GM21381 (cell line): Measurements from ENCODE around the gene EMP2.

Source experiments
- ATAC-seq: cut with Tn5 transposase; IDR thresholded peaks from one replicate; pipeline ENCODE4 v1.9.1; 2021; ENCODE audit warnings: mild to moderate bottlenecking, moderate library complexity; ENCODE audit not compliant: unreplicated experiment

EMP2 gene

DNA sequence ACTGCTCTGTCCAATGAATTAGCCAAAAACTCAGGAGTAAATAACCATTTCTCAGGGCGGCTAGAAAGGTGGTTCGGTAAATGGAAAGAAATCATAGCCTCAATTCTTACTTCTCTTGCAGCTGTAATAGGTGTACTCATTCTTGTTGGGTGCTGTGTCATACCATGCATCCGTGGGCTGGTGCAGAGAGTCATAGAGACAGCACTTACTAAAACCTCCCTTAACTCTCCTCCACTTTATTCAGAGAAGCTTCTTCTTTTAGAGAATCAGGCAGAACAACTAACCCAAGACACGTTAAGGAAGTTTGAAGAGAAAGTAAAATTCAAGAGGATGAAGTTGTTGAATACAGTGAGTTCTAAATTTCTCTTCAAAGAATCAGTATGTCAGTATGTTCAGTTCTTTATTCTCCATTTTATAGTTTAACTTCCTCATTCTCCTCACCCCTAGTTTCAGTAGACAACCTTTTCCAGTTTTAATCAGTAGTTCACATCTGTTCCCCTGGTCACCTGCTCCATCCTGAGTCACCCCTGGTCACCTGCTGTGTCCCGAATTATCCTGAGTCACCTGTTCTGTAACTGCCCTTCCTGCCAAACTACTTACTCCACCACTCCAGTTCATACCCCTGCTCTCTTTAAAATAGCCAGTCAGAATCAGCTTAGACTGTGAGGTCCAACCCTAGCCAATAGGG, 85.9 kb downstream of the EMP2 start:
- no peak for ATAC-seq

DNA sequence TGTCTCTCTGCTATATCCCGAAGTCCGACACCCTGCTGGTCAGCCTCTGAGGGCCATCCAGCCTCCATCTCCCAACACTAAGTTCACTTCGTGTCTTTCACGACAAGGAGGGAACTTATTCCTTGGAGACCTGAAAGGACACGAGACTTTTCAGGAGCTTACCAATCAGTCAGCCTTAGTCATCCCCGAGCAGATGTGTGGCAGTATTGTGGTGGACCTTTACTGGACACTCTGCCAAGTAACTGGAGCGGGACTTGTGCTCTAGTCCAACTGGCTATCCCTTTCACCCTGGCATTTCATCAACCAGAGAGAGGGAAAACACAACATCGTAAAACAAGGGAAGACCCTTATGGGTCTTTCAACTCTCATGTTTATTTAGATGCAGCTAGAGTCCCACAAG, 87.1 kb downstream of the EMP2 start:
- ATAC-seq = no peak

DNA sequence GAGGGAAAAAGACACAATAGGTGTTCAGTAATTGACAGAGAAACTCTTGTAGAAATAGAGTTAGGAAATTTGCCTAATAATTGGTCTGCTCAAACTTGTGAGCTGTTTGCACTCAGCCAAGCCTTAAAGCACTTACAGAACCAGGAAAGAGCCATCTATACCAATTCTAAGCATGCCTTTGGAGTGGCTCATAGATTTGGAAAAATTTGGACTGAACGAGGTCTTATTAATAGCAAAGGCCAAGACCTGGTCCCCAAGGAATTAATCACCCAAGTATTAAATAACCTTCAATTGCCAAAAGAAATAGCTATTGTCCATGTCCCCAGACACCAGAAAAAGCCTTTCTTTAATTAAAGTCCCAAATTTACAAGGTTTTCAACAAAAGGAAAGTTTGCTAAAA, 90.3 kb downstream of the EMP2 start:
- ATAC-seq = no peak

DNA sequence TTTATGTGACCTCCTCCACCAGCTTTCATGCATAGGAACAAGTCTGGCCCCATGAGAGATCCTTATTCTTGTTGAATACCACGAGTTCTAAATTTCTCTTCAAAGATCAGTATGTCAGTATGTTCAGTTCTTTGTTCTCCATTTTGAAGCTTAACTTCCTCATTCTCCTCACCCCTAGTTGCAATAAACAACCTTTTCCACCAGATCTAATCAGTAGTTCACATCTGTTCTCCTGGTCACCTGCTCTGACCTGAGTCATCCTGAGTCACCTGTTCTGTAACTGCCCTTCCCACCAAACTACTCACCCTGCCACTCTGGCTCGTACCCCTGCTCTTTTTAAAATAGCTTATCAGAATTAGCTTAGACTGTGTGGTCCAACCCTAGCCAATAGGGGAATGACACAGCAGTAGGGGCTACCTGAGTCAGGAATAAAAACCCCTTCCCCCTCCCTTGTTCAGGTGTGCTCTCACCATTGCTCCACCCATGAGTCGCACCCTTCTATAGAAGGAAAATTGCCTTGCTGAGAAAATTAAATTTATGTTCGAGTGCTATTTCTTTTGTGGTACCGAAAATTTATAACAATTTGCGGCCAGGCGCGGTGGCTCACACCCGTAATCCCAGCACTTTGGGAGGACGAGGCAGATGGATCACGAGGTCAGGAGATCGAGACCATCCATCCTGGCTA, 94.6 kb downstream of the EMP2 start:
- ATAC-seq = no peak

DNA sequence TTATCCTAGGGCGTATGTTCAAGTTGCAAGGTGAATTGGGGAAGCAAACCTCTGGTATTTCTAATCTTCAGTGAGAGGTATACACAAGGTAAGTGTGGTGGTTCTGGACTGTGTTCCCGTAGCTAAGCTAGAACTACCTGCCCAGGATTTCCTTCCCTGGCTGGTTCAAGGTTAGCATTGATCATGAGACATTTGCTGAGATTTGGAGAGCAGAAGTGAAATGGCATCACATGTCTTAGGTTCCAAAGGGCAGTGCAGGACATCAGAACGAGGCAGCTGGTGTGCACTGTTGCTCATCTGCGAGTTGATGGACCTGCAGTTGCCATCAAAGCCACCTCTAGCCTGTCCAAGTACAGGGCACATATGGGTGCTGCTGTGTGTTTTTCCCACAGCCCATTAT, 95.2 kb downstream of the EMP2 start:
- no peak for ATAC-seq

DNA sequence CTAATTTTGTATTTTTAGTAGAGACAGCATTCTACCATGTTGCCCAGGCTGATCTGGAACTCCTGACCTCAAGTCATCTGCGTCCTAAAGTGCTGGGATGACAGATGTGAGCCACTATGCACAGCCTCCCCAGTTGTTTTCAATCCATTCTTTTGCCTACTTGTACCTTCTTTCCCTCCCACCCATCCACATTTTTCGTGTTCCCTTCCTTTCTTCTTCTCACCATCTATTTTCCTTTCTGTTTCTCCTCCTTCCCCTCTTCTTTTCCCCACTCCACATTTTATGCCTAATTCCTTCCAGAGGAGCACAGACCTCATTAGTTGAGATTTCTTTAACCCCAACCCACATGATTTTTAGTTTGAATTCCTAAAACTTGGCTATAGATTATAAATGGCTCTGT, 100.2 kb downstream of the EMP2 start:
- ATAC-seq = no peak
